Measurements from ENCODE around the gene SLC29A1.

Gene SLC29A1

GRCh38 chr6:44251576-44252524 lies 28.5 kb downstream of the SLC29A1 start:
- peak overlapping the region; percentile 99 for H3K4me3 Mint-ChIP-seq
- no peaks in the 10 kb centered on the region for H3K9me3 Mint-ChIP-seq
- peaks cover 70% of the 10 kb centered on the region for H3K4me1 Mint-ChIP-seq
- peaks cover 61% of the 10 kb centered on the region for H3K36me3 Mint-ChIP-seq
- H3K27ac Mint-ChIP-seq: peak overlapping the region; percentile 100
- peaks cover 2% of the 10 kb centered on the region for H3K27me3 Mint-ChIP-seq

- Mint-ChIP-seq H3K36me3 (peaks cover 51% of the 10 kb centered on the region), H3K4me1 (peaks cover 79% of the 10 kb centered on the region), H3K4me3 (peak overlapping the region; percentile 99), H3K27ac (peak overlapping the region; percentile 100), H3K9me3 (no peaks in the 10 kb centered on the region), H3K27me3 (no peaks in the 10 kb centered on the region)
Measured at GRCh38 chr6:44253307-44254101, 30.1 kb downstream of the SLC29A1 start.

- Mint-ChIP-seq H3K27me3 (no peaks in the 10 kb centered on the region), H3K36me3 (peaks cover 44% of the 10 kb centered on the region), H3K4me1 (peaks cover 80% of the 10 kb centered on the region), H3K27ac (peak overlapping the region; percentile 85), H3K9me3 (no peaks in the 10 kb centered on the region), H3K4me3 (peak overlapping the region; percentile 90)
Measured at GRCh38 chr6:44254191-44255104, 31.1 kb downstream of the SLC29A1 start.

- Mint-ChIP-seq H3K4me1 (peaks cover 73% of the 10 kb centered on the region), H3K27ac (peak overlapping the region; percentile 85), H3K4me3 (peak overlapping the region; percentile 90), H3K27me3 (no peaks in the 10 kb centered on the region), H3K36me3 (peaks cover 36% of the 10 kb centered on the region), H3K9me3 (no peaks in the 10 kb centered on the region)
Measured at GRCh38 chr6:44255105-44255808, 31.9 kb downstream of the SLC29A1 start.

GRCh38 chr6:44255871-44256774 lies 32.7 kb downstream of the SLC29A1 start:
- H3K9me3 Mint-ChIP-seq: no peaks in the 10 kb centered on the region
- H3K4me1 Mint-ChIP-seq: peaks cover 70% of the 10 kb centered on the region
- H3K27ac Mint-ChIP-seq: peak overlapping the region; percentile 85
- peaks cover 30% of the 10 kb centered on the region for H3K36me3 Mint-ChIP-seq
- no peaks in the 10 kb centered on the region for H3K27me3 Mint-ChIP-seq
- H3K4me3 Mint-ChIP-seq: peak overlapping the region; percentile 90

GRCh38 chr6:44256775-44257024 lies 33.3 kb downstream of the SLC29A1 start:
- Mint-ChIP-seq H3K4me1 (peaks cover 66% of the 10 kb centered on the region), H3K36me3 (peaks cover 27% of the 10 kb centered on the region), H3K4me3 (peak overlapping the region; percentile 90), H3K27me3 (no peaks in the 10 kb centered on the region), H3K27ac (peak overlapping the region; percentile 85), H3K9me3 (no peaks in the 10 kb centered on the region)

- no peaks in the 10 kb centered on the region for H3K27me3 Mint-ChIP-seq
- H3K9me3 Mint-ChIP-seq: no peaks in the 10 kb centered on the region
- peaks cover 23% of the 10 kb centered on the region for H3K36me3 Mint-ChIP-seq
- peak within 1 kb of the TSS; percentile 90 for H3K4me3 Mint-ChIP-seq
- peaks cover 65% of the 10 kb centered on the region for H3K4me1 Mint-ChIP-seq
- peak within 1 kb of the TSS; percentile 85 for H3K27ac Mint-ChIP-seq
Measured at GRCh38 chr6:44257025-44257752, 33.8 kb downstream of the SLC29A1 start, which contains the start of gene SLC35B2. SLC35B2 (minus strand) TSS chr6:44257528; CDS start chr6:44257410, 118 bp downstream.

- Mint-ChIP-seq H3K4me1 (peaks cover 67% of the 10 kb centered on the region), H3K4me3 (peak overlapping the region; percentile 84), H3K27ac (peak overlapping the region; percentile 85), H3K36me3 (peaks cover 18% of the 10 kb centered on the region), H3K9me3 (no peaks in the 10 kb centered on the region), H3K27me3 (no peaks in the 10 kb centered on the region)
Measured at GRCh38 chr6:44257753-44258324, 34.4 kb downstream of the SLC29A1 start.

- peak overlapping the region; percentile 84 for H3K4me3 Mint-ChIP-seq
- H3K27me3 Mint-ChIP-seq: no peaks in the 10 kb centered on the region
- H3K36me3 Mint-ChIP-seq: peaks cover 18% of the 10 kb centered on the region
- no peaks in the 10 kb centered on the region for H3K9me3 Mint-ChIP-seq
- H3K27ac Mint-ChIP-seq: peak overlapping the region; percentile 70
- peaks cover 67% of the 10 kb centered on the region for H3K4me1 Mint-ChIP-seq
Measured at GRCh38 chr6:44258325-44258863, 35.0 kb downstream of the SLC29A1 start.

- H3K27ac Mint-ChIP-seq: peak overlapping the region; percentile 27
- peak overlapping the region; percentile 84 for H3K4me3 Mint-ChIP-seq
- H3K27me3 Mint-ChIP-seq: no peaks in the 10 kb centered on the region
- no peaks in the 10 kb centered on the region for H3K9me3 Mint-ChIP-seq
- H3K4me1 Mint-ChIP-seq: peaks cover 68% of the 10 kb centered on the region
- peaks cover 13% of the 10 kb centered on the region for H3K36me3 Mint-ChIP-seq
Measured at GRCh38 chr6:44258921-44259320, 35.5 kb downstream of the SLC29A1 start.

GRCh38 chr6:44260011-44260410 lies 36.6 kb downstream of the SLC29A1 start:
- Mint-ChIP-seq H3K4me1 (peaks cover 67% of the 10 kb centered on the region), H3K36me3 (peaks cover 10% of the 10 kb centered on the region), H3K4me3 (no peak overlapping the region)

GRCh38 chr6:44260451-44261297 lies 37.3 kb downstream of the SLC29A1 start:
- H3K27ac Mint-ChIP-seq: peak overlapping the region; percentile 3
- H3K36me3 Mint-ChIP-seq: peaks cover 10% of the 10 kb centered on the region
- H3K9me3 Mint-ChIP-seq: no peaks in the 10 kb centered on the region
- H3K4me1 Mint-ChIP-seq: peaks cover 60% of the 10 kb centered on the region
- peak overlapping the region; percentile 5 for H3K4me3 Mint-ChIP-seq
- no peaks in the 10 kb centered on the region for H3K27me3 Mint-ChIP-seq

More at GRCh38 chr6:44260011-44260410, 36.6 kb downstream of the SLC29A1 start:
- Mint-ChIP-seq H3K9me3 (no peaks in the 10 kb centered on the region), H3K27me3 (no peaks in the 10 kb centered on the region), H3K27ac (no peak overlapping the region)
